ENCODE data around the gene YWHAQ. TPM values are rescaled to one million over a fixed set of nuclear protein-coding genes. Genes with fewer than 3 reads are reported as not detected.
"Not testable (repeated sequence)": the region's sequence is repeated elsewhere in the genome, so short reads cannot be mapped to it uniquely, and the experiment has no call there.

YWHAQ gene
- polyA plus RNA-seq, 4 donors = 349 to 445 (median 409) TPM

DNA sequence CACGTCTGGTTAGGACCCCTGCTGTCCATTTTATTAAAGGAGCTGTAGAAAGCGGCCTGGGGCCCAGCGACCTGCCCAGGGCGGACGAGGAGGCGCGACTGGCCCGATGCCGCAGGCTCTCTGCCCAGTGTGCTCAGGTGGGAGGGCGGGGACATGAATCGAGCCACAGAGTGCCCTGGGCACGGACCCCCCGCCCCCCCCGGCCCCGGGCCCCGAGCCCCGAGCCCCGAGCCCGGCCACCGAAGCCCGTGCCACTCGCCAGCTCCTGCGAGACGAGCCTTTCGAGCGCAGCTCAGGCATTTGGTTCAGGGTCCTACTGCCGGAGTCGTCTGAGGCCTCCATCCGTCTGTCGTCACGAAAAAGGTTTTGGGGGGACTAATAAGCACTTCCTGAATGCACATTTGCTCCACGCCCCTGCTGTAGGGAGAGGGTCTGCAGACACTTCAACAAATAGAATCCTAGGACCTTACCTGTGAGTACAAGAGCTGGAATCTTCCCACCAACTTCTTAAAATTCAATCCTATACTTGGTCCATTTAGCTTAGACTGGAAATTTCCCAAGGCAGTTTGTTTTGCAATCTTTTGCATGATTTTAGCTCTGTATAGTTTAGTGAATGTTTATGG is 74.6 kb downstream of the YWHAQ start:
- DNase-seq (ENCODE audit: low read depth in 4 of 4, low spot score in 2 of 4) = peak; percentile 21 to 32 (median 28)

DNA sequence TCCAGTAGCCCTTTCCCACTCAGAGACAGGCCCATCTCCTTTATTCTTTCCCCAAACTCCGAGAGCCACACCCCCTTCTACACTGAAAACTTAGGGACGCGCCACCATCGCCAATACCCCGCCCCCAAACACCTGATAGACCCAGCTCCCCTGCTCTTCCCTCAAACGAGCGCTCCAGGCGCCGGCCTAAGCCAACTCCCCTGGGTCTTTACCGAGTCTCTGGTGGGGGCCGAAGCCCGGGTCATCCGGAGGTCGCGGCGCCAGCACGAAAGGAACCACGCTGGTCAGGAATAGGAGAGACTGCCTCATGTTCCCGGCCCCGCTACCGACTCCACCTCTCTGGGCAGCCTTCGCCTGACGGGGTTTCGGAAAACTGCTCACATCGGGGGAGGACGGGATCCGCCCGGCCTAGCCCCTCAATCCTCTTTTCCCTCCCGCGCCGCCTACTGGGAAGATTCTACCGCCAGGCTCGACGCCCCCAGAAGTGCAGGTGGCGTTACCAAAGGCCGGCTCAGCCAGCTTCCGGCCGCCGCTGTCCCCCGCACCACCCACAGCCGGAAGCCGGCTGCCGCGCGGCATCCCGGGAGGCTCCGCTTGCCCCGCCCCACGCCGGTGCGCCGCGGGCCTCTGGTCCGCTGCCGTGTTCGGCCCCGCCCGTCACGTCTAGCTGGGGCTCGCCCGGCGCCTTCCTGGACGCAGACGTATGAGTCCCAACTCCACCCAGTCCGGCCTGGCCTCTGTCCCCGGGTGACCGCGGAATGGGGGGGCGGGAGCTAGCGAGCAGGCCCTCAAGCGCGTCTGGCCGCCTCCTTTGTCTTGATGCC is 75.3 kb downstream of the YWHAQ start, which contains the start of gene ADAM17:
TSS of gene ADAM17 (minus strand) at position 534 of the 824 bp plus-strand sequence. CDS start at position 309, 225 bp downstream.
- peak; percentile 81 to 88 (median 88) for DNase-seq (ENCODE audit: low read depth in 4 of 4, low spot score in 2 of 4)

DNA sequence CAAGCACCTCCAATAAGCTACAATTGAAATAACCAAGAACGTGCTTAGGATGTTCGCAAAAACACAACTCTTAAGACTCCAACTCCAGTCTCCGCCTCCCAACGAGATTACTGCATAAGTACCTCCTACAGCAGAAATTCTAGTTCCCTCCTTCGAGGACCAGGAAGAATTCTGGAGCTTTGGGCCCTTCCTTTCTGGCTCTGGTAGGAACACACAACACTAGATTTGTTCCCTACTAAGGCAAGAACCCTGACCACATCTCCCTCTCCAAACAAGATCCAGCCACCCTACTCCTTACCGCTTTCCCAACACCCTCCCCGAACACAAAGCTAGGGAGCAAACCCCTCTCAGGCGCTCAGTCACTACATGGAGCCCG is 75.9 kb downstream of the YWHAQ start:
- DNase-seq (ENCODE audit: low read depth in 4 of 4, low spot score in 2 of 4) = peak in 3 of 4 donors; percentile 46 to 69 (median 50)

DNA sequence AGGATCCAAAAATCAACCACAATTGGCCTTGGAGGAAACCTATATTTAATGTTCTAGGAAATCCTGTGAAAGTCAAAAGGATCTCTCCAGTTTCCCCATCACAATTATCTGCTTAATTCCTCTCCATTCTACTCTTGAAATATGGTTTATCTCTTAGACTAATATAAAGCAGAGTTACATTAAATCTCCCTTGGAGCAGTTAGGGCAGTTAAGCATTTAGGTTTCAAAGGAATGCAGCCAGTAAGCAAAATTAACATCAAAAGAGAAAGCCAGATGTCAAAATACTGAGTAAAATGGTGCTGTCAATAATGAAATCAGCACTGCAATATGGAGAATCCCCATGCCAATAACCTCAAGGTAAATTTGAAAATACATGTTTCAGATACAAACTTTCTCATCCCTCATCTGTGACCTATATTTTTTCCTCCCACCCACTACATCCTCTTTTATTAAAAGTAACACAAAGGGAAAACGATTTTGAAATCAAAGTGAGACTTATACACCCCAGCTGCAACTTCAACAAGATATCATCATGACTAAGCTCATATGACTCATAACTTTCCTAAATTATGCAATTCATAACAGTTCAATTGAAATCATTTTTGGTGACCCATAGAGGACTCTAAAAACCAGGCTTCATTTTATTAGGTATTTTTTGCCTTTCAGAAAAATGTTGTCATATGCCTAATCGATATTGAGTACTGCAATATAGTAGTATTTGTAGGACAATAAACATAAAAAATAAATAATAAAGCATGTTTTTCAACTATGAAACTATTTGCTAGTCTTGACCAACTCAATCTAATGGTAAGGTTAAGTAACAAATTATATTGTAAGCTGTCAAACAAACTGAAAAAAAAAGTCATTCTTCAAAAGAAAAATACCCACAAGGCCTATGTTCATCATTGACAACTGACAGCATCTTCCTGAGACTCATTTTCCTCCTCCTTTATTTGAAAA is 78.3 kb downstream of the YWHAQ start:
- DNase-seq (ENCODE audit: low read depth in 4 of 4, low spot score in 2 of 4) = no peak

DNA sequence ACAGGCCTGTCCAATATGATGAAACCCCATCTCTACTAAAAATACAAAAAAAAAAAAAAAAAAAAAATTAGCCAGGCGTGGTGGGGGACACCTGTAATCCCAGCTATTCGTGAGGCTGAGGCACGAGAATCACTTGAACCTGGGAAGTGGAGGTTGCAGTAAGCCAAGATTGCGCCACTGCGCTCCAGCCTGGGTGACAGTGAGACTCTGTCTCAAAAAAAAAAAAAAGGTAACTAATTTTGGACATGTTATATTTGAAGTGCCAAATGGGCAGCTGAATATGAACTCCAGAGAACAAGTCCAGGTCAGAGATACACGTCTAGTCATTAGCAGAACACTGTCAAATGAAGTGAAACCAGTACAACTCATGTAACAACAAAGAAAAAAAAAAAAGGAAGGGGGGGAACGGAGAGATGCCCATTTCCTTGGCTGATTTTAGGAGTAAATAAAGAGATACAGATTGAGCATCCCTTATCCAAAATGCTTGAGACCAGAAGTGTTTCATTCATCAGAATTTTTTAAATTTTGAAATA is 79.9 kb downstream of the YWHAQ start:
- not testable (repeated sequence) for DNase-seq (ENCODE audit: low read depth in 4 of 4, low spot score in 2 of 4)

DNA sequence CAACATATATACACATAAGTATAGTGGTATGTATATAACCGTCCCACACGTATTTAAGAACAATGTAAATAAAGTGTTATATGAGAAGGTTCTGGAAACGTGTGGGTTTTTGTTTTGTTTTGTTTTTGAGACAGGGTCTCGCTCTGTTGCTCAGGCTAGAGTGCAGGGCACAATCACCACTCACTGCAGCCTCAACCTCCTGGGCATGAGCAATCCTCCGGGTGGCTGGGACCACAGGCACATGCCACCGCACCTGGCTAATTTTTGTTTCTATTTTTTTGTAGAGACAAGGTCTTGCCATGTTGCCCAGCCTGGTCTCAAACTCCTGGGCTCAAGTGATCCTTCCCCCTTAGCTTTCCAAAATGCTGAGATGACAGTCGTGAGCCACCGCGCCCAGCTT is 81.4 kb downstream of the YWHAQ start:
- no peak for DNase-seq (ENCODE audit: low read depth in 4 of 4, low spot score in 2 of 4)

DNA sequence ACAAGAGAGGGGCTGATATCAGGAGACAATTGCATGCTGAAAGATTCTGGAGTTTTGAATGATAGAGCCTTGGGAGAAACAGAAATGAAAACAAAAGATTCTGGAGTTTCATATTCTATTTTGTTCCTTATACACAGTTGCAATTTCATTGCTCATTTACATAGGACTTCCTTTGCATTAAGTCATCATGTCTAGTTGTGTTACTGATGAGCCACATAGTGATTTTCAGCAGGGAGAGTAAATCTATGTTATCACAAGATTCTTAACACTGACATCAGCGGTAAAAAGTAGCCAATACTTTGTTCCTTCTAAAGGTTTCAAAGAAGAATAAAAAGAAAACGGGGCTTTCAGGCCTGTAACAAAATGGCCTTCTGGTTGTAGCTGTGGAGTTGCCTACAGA is 82.3 kb downstream of the YWHAQ start:
- no peak for DNase-seq (ENCODE audit: low read depth in 4 of 4, low spot score in 2 of 4)

DNA sequence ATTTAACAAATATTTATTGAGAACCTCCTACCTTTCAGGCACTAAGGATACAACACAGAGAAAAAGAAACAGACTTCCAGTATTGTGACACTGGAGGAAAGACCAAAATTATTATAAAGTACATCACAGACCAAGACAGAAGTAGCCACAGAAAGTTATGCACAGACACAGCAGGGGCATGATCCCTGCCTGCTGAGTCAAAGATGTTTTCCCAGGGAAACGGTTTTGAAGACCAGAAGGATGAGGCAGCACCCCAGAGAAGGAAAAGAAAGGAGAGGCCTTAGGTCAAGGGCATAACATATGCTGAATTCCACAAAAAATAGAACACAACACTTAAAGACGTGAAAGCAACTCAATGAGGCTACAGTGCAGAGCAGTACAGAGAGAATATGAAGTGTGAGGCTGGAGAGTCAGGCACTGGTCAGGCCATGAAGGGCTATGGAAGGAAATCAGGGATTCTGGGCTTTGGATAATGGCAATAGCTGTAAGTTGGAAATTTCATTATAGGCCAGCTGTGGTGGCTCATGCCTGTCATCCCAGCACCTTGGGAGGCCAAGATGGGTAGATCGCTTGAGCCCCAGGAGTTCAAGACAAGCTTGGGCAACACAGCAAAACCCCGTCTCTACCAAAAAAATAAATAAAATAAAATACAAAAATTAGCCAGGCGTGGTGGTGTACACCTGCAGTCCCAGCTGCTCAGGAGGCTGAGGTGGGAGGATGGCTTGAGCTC is 83.4 kb downstream of the YWHAQ start:
- no peak for DNase-seq (ENCODE audit: low read depth in 4 of 4, low spot score in 2 of 4)

DNA sequence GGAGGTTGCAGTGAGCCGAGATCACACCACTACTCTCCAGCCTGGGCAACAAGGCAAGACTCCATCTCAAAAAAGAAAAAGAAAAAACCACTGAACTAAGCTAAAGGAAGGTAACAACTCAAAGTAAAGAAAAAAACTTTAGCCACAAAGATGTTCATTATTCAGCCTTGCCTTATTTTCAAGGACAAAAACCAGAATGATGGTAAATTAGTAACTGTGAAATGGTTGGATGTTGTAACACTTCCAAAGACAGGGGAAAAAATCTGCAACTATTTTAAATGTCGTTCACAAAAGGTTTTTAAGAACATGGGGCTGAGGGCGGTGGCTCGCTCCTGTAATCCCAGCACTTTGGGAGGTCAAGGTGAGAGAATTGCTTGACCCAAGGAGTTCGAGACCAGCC is 85.3 kb downstream of the YWHAQ start:
- no peak for DNase-seq (ENCODE audit: low read depth in 4 of 4, low spot score in 2 of 4)

DNA sequence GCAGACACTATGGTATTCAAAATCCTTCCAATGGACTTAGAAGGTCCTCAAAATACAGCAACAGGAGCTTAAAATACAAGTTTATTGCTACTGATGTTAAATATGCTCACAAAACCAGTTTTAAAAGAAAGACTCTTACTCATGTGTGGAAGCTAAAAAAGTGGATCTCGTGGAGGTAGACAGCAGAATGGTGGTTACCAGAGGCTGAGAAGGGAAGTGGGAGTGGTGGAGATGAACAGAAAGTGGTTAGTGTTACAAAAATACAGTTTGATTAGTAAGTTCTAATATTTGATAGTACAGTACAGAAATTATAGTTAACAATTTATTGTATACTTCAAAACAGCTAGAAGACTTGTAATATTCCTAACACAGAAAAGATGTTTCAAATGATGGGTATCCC is 87.2 kb downstream of the YWHAQ start:
- no peak for DNase-seq (ENCODE audit: low read depth in 4 of 4, low spot score in 2 of 4)

DNA sequence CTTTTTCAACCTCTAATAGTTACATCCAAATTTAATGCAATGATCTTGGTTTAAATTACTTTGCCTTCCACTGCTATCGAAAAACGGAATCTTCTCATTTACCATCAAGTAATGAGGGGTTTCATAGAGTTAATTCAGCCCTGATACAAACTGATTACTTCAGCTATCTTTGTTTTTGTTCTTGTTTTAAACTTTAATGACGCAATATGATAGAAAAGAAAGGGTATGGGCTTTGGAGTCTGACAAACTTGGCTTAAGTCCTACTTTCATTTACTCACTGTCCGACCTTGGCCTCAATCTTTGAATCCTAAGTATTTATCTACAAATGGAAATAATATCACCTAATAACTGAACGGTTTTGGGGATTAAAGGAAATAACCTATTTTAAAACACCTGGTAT is 91.3 kb downstream of the YWHAQ start:
- no peak for DNase-seq (ENCODE audit: low read depth in 4 of 4, low spot score in 2 of 4)

DNA sequence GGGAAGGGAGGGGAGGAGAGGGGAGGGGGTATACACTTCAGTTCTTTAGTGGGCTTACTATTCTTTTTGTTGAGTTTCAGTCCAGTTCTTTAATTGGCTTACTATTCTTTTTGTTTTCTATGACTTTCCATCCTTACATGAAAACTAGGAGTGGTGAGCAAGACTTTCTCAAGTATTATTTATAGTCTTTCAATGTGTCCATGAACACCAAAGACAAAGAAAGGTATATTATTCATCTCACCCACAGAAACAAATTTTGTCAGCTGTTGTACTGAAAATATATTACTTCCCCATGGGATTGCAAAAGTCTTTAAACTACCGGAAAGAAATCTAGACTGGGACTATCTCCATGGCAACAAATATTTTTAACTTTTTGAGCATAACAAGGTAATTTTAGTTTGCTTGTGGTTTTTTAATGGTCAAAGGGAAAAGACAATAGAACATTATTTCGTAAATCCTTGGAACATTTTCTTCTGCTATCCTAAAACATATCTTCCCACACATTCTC is 92.7 kb downstream of the YWHAQ start:
- peak in 1 of 4 donors; percentile 13 for DNase-seq (ENCODE audit: low read depth in 4 of 4, low spot score in 2 of 4)

DNA sequence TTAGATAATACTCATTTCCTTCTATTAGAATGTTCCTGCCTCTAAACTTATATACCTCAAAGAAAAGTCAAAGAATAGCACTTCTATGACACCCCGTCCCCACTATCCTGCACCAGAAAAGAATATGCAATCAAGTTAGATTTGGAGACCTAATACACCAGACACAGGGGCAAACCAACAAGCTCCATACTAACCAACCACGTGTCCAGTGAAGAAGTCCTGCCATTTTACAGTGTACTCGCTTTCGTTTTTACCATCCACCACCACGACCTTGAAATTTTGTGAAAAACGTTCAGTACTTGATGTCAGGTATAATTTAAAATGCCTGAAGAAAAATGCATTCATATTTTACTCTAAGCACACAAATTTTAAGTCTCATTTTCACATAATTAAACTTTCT is 94.3 kb downstream of the YWHAQ start:
- DNase-seq (ENCODE audit: low read depth in 4 of 4, low spot score in 2 of 4) = no peak

DNA sequence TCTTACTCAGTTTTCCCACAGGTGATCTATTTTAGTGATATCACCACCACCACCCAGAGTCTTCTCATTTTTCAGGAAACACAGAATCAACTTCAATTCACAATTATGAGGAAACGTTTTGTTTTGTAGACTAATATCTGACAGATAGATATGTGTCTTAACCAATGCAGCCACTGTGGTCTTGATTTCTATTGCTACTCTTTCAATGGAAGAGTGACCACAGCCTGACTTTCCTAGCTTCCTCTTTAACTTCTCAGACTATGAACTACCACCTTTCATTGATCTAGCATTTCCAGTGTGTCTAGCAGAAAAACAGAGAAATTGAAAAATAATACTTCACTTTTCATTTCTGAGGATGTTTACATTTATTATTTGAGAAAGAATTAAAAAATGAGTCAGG is 95.6 kb downstream of the YWHAQ start:
- no peak for DNase-seq (ENCODE audit: low read depth in 4 of 4, low spot score in 2 of 4)

Other genes with a start within 250 kb of the YWHAQ start
- 10 to 100 TPM; 76.6 to 83.0 (median 82.6) TPM for gene ITGB1BP1, start 207.5 kb downstream of the YWHAQ start, polyA plus RNA-seq (ENCODE audit: insufficient read length in 4 of 4)
- gene CPSF3, start 207.3 kb downstream of the YWHAQ start, polyA plus RNA-seq (ENCODE audit: insufficient read length in 4 of 4) = 10 to 100 TPM; 44.5 to 58.6 (median 53.7) TPM
- gene IAH1, start 156.4 kb downstream of the YWHAQ start, polyA plus RNA-seq (ENCODE audit: insufficient read length in 4 of 4) = 10 to 100 TPM; 40.8 to 47.2 (median 47.0) TPM
- gene ADAM17, start 75.2 kb downstream of the YWHAQ start, polyA plus RNA-seq (ENCODE audit: insufficient read length in 4 of 4) = 10 to 100 TPM; 34.8 to 50.6 (median 42.0) TPM
- gene TAF1B, start 212.5 kb upstream of the YWHAQ start, polyA plus RNA-seq (ENCODE audit: insufficient read length in 4 of 4) = 10 to 100 TPM; 25.5 to 30.3 (median 28.5) TPM

All from left renal cortex interstitium (tissue), 4 donors.